ENCODE measurements around the gene MAGOHB. TPM values are rescaled to one million over a fixed set of nuclear protein-coding genes. Genes with fewer than 3 reads are reported as not detected.

MAGOHB gene
- total and polyA plus RNA-seq, 2 of the 13 experiments (the other 11 are each of a cell fraction or from before 2014, with no cell fraction given) = 7.0 to 49.8 TPM

- intact Hi-C loops (cut with micrococcal nuclease; ENCODE audit: unreplicated experiment) = no loop called here
- no peaks in the 10 kb centered on the region for H3K79me2 ChIP-seq (ENCODE audit: insufficient read depth, low read length)
- H4K20me1 ChIP-seq (ENCODE audit: insufficient read depth, low read length) = no peaks in the 10 kb centered on the region
- H3K27me3 ChIP-seq (ENCODE audit: control insufficient read depth in 1 of 2, insufficient read depth in 2 of 2, low read length in 2 of 2) = no peaks in the 10 kb centered on the region
- WGBS (ENCODE audit: low lambda C conversion rate) = 86% methylated on average over 2 of the region's 2 CpGs
- H3K4me2 ChIP-seq (ENCODE audit: low read depth, low read length) = no peak overlapping the region
- no peak overlapping the region for H3K4me3 ChIP-seq (replicated peaks in 1 of 3; ENCODE audit: insufficient read depth in 1 of 3, low read depth in 2 of 3, low read length in 3 of 3)
- ATAC-seq = no peak
- no TSS peak for BruUV-seq (replicated peaks)
- H2AFZ ChIP-seq (ENCODE audit: low read length) = no peak overlapping the region
- H3K36me3 ChIP-seq (replicated peaks in 1 of 2; ENCODE audit: control insufficient read depth in 1 of 2, insufficient read depth in 2 of 2, low read length in 2 of 2) = peaks cover 2 to 3% of the 10 kb centered on the region in 2 experiments; a peak in 2 of 5 replicates
- no peaks in the 10 kb centered on the region for H3K9me3 ChIP-seq (ENCODE audit: low read length)
- FAIRE-seq = no peak
- POLR2A ChIA-PET = no interaction called here
- in situ Hi-C loops (cut with HindIII; ENCODE audit: extremely low pct_ligation_motif_present, low pct_unique_long_range_greater_than_20kb) = no loop called here
- no peaks in the 10 kb centered on the region for H3K4me1 ChIP-seq (ENCODE audit: insufficient read depth, low read length)
- no peak overlapping the region for H3K9ac ChIP-seq (ENCODE audit: insufficient read depth, low read depth, low read length)
- DNase-seq (ENCODE audit: low spot score) = no peak
- CTCF ChIA-PET (ENCODE audit: low intra/inter-chr PET ratio, low total read pairs) = no interaction called here
- no peak overlapping the region for H3K27ac ChIP-seq (ENCODE audit: extremely low read length, insufficient read depth, low read length)
- no peak for TF ChIP-seq ZMAT3 (CRISPR knock-in tag; conservative IDR thresholded peaks at IDR 0.05)
- TF ChIP-seq PRDM4 (CRISPR knock-in tag; IDR thresholded peaks at IDR 0.05; ENCODE audit: borderline replicate concordance) = no peak
- TF ChIP-seq FOXC1 (CRISPR knock-in tag; IDR thresholded peaks at IDR 0.05; ENCODE audit: borderline replicate concordance) = no peak
- no peak for TF ChIP-seq ZNF3 (CRISPR knock-in tag; IDR thresholded peaks at IDR 0.05)
- TF ChIP-seq ZBTB40 (IDR thresholded peaks at IDR 0.05) = no peak
- no peak for TF ChIP-seq ZBTB40 (CRISPR knock-in tag; IDR thresholded peaks at IDR 0.05)
- TF ChIP-seq ZBTB37 (CRISPR knock-in tag; IDR thresholded peaks at IDR 0.05) = no peak
- TF ChIP-seq POLR2G (IDR thresholded peaks at IDR 0.05; ENCODE audit: low read depth, low read length) = no peak
- no peak for TF ChIP-seq ISL2 (CRISPR knock-in tag; IDR thresholded peaks at IDR 0.05)
- TF ChIP-seq CREM (IDR thresholded peaks at IDR 0.05) = no peak
- no peak for TF ChIP-seq CREM (CRISPR knock-in tag; IDR thresholded peaks at IDR 0.05)
Observed at GRCh38 chr12:10595881-10596280, 17.5 kb downstream of the MAGOHB start.

Data from HepG2 (cell line).